Thoracic aorta (tissue), 2 donors: ENCODE measurements around the gene SF3B6. TPM values are rescaled to one million over a fixed set of nuclear protein-coding genes. Genes with fewer than 3 reads are reported as not detected.

Experiments used
- ATAC-seq: fragments of 150-250 bp; one replicate; pipeline ENCODE4 v1.8.0; 2017; ENCODE audit warnings: low read depth; ENCODE audit not compliant: insufficient number of reproducible peaks, low FRiP score
- DNase-seq: peaks from one replicate; pipeline ENCODE4 v3.0.0-alpha.2; 2020; ENCODE audit warnings: low spot score
- H3K27ac ChIP-seq, 2 donors: fragments of 200-600 bp; sonication (generic); 1 replicate in 1 of 2; 2 replicates in 1 of 2; pipeline ENCODE4 v1.5.1; 2016; ENCODE audit warnings: mild to moderate bottlenecking in 2 of 2, moderate library complexity in 2 of 2
- H3K27me3 ChIP-seq: fragments of 200-600 bp; sonication (generic); replicated peaks from 2 replicates; pipeline ENCODE4 v1.6.0; 2016; ENCODE audit warnings: mild to moderate bottlenecking; ENCODE audit not compliant: insufficient read depth
- H3K36me3 ChIP-seq: fragments of 200-600 bp; sonication (generic); one replicate; pipeline ENCODE4 v1.5.1; 2016
- H3K4me1 ChIP-seq, 2 donors: fragments of 200-600 bp; sonication (generic); 1 replicate in 1 of 2; 2 replicates in 1 of 2; pipeline versions ENCODE4 v1.5.1 to v1.6.0; 2016; ENCODE audit warnings: low read depth in 2 of 2, mild to moderate bottlenecking in 1 of 2; ENCODE audit not compliant: control insufficient read depth in 1 of 2
- H3K4me3 ChIP-seq: fragments of 200-600 bp; sonication (generic); 2 replicates; pipeline ENCODE4 v1.5.1; 2016; ENCODE audit warnings: mild to moderate bottlenecking
- H3K9me3 ChIP-seq: fragments of 200-600 bp; sonication (generic); 2 replicates; pipeline ENCODE4 v1.5.1; 2016
- CTCF ChIP-seq: fragments of 200-600 bp; sonication (generic); IDR thresholded peaks from one replicate; pipeline ENCODE4 v1.5.1; 2019; ENCODE audit warnings: antibody characterized with exemption
- total RNA-seq, 2 donors: library from RNA; depleted of rRNA; stranded (reverse); fragments of >200 nt; gene quantifications; one replicate each; pipeline versions ENCODE4 v1.1.0 to v1.2.3, GENCODE V29; 2016

SF3B6 gene, protein sequence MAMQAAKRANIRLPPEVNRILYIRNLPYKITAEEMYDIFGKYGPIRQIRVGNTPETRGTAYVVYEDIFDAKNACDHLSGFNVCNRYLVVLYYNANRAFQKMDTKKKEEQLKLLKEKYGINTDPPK
- total RNA-seq: 10 to 100 TPM; 39.7 to 44.1 TPM

DNA sequence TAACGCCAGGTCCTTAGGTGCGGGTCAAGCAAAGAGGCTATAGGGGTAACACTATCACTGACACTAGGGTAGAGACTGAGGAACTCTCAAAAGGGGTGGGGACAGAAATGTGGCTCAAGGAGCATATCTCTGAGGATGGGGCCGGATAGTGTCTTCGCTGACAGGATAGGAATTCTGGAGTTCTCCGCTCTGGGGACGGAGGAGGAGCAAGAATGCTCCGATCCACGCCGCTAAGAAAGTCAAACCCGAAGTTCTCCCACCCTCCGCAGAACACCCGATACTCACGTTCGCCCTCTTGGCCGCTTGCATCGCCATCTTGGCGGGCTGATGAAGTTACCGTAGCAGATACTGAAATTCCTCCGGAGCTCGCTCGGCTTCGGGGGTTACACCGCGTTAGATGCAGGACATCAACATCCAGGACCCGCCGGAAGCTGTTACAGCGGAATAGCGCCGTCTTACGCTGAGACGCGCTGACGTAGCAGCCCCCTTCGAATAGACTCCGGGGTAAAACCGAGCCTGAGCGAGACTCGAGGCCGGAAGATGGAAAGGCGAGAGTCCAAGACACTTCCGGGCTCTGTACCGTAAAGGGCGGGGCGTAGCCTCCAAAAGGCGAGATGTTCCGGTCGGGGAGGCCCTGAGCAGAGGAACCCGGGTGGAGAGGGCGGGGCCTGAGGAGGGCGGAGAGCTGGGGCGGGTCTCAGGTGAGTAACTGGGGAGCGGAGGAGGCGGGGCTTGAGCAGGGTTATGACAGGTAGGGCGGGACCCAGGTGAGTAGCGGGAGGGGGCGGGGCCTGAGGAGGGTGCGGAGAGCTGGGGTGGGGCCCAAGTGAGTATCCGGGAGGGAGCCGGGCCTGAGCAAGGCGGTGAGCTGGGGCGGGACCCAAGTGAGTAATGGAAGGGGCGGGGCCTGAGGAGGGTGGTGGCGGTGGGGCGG is at the start of gene SF3B6:
TSS of gene SF3B6 (minus strand) at position 412 of the 934 bp plus-strand sequence. CDS start at position 315, 97 bp downstream.
- ATAC-seq (peak; percentile 97), DNase-seq (peak; percentile 93)
- H3K9me3 ChIP-seq: no peaks in the 10 kb centered on the region
- H3K27ac ChIP-seq: peak within 1 kb of the TSS; percentile 92 to 93
- no peak for TF ChIP-seq CTCF
- no peaks in the 10 kb centered on the region for H3K27me3 ChIP-seq
- H3K4me1 ChIP-seq: peaks cover 0 to 17% of the 10 kb centered on the region in 2 donors
- peaks cover 11% of the 10 kb centered on the region for H3K36me3 ChIP-seq
- H3K4me3 ChIP-seq: peak within 1 kb of the TSS; percentile 96

DNA sequence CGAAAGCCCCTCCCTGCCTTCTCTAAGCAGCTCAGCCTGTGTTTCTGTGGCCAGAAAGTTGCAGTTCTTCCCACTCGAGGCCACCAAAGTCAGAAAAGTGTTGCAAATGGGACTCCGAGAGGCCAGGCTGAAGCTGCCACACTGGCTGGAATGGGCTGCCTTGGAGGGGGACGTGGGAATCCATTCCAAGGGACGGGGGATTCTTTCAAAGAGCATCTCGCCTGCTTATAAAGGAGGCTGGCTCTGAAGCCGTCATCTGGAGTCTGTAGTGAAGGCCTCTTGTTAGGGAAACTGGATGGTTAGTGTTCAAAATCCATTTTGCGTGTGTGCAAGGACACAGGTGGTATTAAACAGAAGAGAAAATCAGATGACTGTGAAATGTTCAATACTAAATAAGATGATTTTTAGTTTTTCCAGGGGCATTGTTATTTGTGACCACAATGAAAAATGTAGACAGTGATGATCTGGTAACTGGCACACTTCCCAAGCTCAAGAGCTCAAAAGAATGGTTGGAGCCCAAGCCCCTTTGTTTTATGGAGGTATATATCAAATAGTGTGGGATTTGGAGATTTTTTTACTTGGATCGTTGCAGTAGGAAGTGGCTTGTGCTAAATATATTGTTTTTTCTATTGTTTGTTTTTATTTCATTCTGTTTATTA is 47.9 kb upstream of the SF3B6 start:
- H3K27me3 ChIP-seq: no peaks in the 10 kb centered on the region
- TF ChIP-seq CTCF: no peak
- DNase-seq: no peak
- H3K9me3 ChIP-seq: no peaks in the 10 kb centered on the region
- H3K4me1 ChIP-seq: peaks cover 11 to 32% of the 10 kb centered on the region in 2 donors
- no peaks in the 10 kb centered on the region for H3K36me3 ChIP-seq
- ATAC-seq: no peak
- peak overlapping the region; percentile 79 to 89 for H3K27ac ChIP-seq
- peak overlapping the region; percentile 96 for H3K4me3 ChIP-seq

DNA sequence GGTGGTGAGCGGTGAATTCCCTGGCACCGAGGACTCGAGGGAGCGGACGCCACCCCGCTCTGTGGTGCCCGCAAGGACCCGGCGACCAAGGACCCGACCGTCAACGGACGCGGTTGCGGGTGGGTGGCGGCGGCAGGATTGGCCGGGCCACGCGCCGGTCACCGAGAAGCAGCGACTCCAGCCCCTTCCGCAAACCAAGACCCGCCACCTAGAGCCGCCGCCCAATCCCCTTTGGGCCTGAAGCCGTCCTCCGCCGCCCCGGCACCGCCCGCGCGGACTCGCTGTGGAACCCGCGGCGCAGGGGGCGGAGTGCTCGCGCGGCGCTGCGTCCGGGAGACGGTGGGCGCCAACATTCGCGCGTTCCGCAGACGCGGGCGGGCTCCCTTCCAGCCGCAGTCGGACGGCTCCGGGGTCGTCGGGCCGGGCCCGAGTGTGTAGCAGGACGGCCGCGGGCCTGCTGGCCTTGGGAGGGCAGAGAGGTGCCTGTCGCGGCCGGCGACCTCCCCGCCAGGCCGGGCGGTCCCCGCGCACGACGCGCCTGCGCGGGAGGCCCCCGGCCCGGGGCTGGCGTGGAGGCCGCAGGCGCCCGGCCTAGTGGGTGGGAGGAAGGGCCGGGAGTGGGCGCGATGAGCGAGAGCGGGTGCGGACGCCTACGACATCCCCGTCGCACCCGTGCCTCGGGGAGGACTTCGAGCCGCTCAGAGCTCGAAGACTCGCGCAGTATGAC is 47.2 kb upstream of the SF3B6 start, which contains the start of the genes FAM228B and PFN4:
TSS of gene FAM228B (plus strand) at position 275 of the 727 bp plus-strand sequence. CDS start 893 bp downstream, outside the sequence.
TSS of gene PFN4 (minus strand) at position 140 of the 727 bp plus-strand sequence. CDS start 799 bp downstream, outside the sequence.
- Histone ChIP-seq H3K9me3 (no peaks in the 10 kb centered on the region), H3K27ac (peak within 1 kb of the TSS; percentile 79 to 89), H3K36me3 (no peaks in the 10 kb centered on the region), H3K27me3 (no peaks in the 10 kb centered on the region), H3K4me1 (peaks cover 11 to 32% of the 10 kb centered on the region in 2 donors), H3K4me3 (peak within 1 kb of the TSS; percentile 96)
- DNase-seq (peak; percentile 55), ATAC-seq (peak; percentile 85)
- TF ChIP-seq CTCF: no peak

- H3K4me3 ChIP-seq: peak overlapping the region; percentile 96
- H3K27me3 ChIP-seq: no peaks in the 10 kb centered on the region
- H3K9me3 ChIP-seq: no peaks in the 10 kb centered on the region
- DNase-seq (no peak), ATAC-seq (no peak)
- H3K4me1 ChIP-seq: peaks cover 11 to 32% of the 10 kb centered on the region in 2 donors
- no peak for TF ChIP-seq CTCF
- H3K27ac ChIP-seq: peak overlapping the region; percentile 79 to 89
- no peaks in the 10 kb centered on the region for H3K36me3 ChIP-seq
These were observed 46.5 kb upstream of the SF3B6 start for GRCh38 chr2:24122366-24123194.
